Endothelial cell of umbilical vein (primary cell): Measurements from ENCODE around the gene CEBPG. TPM values are rescaled to one million over a fixed set of nuclear protein-coding genes. Genes with fewer than 3 reads are reported as not detected.

ENCODE experiments used
- BruUV-seq: library from RNA; stranded (reverse); fragments of 400-500 nt; replicated peaks from 2 replicates; lab custom pipeline; 2021; lab: Mats Ljungman, UMichigan
- CTCF ChIA-PET: fragments of 300-600, 350-600 bp; sonication (Branson Sonifier 250); formaldehyde crosslinking; loops from one replicate; lab custom pipeline; 2021; ENCODE audit warnings: antibody characterized with exemption, inconsistent platforms; lab: Charles Lee
- POLR2A ChIA-PET: fragments of 300-600, 350-600 bp; sonication (Branson Sonifier 250); formaldehyde crosslinking; loops from one replicate; lab custom pipeline; 2021; ENCODE audit warnings: antibody characterized with exemption, inconsistent platforms; lab: Charles Lee
- DNase-seq: peaks from one replicate; pipeline ENCODE4 v3.0.0-alpha.2; 2011; ENCODE audit warnings: low read depth, low spot score
- FAIRE-seq: peaks from 2 replicates; lab custom pipeline; 2011; peaks lifted over from hg19 to GRCh38; lab: Jason Lieb, UNC
- H2AFZ ChIP-seq: 2 replicates; pipeline ENCODE4 v1.6.0; 2012; ENCODE audit warnings: low read depth, low read length, control low read depth, inconsistent platforms
- H3K27ac ChIP-seq: 2 replicates; pipeline ENCODE4 v1.5.1; 2011; ENCODE audit warnings: low read depth, mild to moderate bottlenecking, control low read depth, low read length, moderate library complexity; ENCODE audit not compliant: insufficient read depth
- H3K27me3 ChIP-seq, 2 experiments: 2 replicates each; pipeline versions ENCODE4 v1.6.0 to v1.6.1; 2011; ENCODE audit warnings: low read length in 2 of 2, mixed read lengths in 1 of 2; ENCODE audit not compliant: control insufficient read depth in 2 of 2, insufficient read depth in 2 of 2
- H3K36me3 ChIP-seq, 2 experiments: 2 replicates in 1 of 2; 3 replicates in 1 of 2; pipeline ENCODE4 v1.5.1; 2011; ENCODE audit warnings: low read length in 2 of 2, mild to moderate bottlenecking in 1 of 2, moderate library complexity in 1 of 2; ENCODE audit not compliant: control insufficient read depth in 2 of 2, insufficient read depth in 2 of 2; ENCODE audit errors: extremely low read depth in 1 of 2
- H3K4me1 ChIP-seq: 3 replicates; pipeline ENCODE4 v1.5.1; 2011; ENCODE audit warnings: mild to moderate bottlenecking, low read length; ENCODE audit not compliant: control insufficient read depth, insufficient read depth; ENCODE audit errors: extremely low read depth
- H3K4me2 ChIP-seq: 2 replicates; pipeline ENCODE4 v1.6.1; 2011; ENCODE audit warnings: low read length, control low read depth, mixed read lengths; ENCODE audit not compliant: insufficient read depth
- H3K4me3 ChIP-seq, 3 experiments: fragments of 200-600 bp in 1 of 3; sonication (generic), shearing (Covaris generic) in 1 of 3; replicated peaks in 1 of 3; 2 replicates each; pipeline ENCODE4 v1.5.1; 2011 to 2016; ENCODE audit warnings: control low read depth in 3 of 3, low read length in 3 of 3, mild to moderate bottlenecking in 2 of 3, inconsistent platforms in 1 of 3, low read depth in 1 of 3, moderate library complexity in 1 of 3; ENCODE audit not compliant: insufficient read depth in 1 of 3
- H3K79me2 ChIP-seq: 2 replicates; pipeline ENCODE4 v1.6.0; 2012; ENCODE audit warnings: low read length, inconsistent platforms; ENCODE audit not compliant: control insufficient read depth, insufficient read depth
- H3K9ac ChIP-seq: replicated peaks from 2 replicates; pipeline ENCODE3; 2011; ENCODE audit warnings: low read length, control low read depth; ENCODE audit not compliant: insufficient read depth; ENCODE audit errors: extremely low read depth
- H3K9me1 ChIP-seq: replicated peaks from 3 replicates; pipeline ENCODE4 v1.6.0; 2011; ENCODE audit warnings: mild to moderate bottlenecking, low read length; ENCODE audit not compliant: control insufficient read depth, insufficient read depth; ENCODE audit errors: extremely low read depth
- H3K9me3 ChIP-seq: replicated peaks from 2 replicates; pipeline ENCODE4 v1.5.1; 2012; ENCODE audit warnings: low read length, inconsistent platforms; ENCODE audit not compliant: control insufficient read depth, insufficient read depth
- H4K20me1 ChIP-seq: replicated peaks from 2 replicates; pipeline ENCODE3; 2011; ENCODE audit warnings: mild to moderate bottlenecking, low read length; ENCODE audit not compliant: control insufficient read depth, insufficient read depth; ENCODE audit errors: extremely low read depth
- CTCF ChIP-seq, 2 donors: IDR thresholded peaks; 1 replicate in 1 of 2; 2 replicates in 1 of 2; pipeline ENCODE4 v1.5.1; 2011; ENCODE audit warnings: low read length in 2 of 2, mild to moderate bottlenecking in 2 of 2, moderate library complexity in 2 of 2, control low read depth in 1 of 2, inconsistent platforms in 1 of 2, low read depth in 1 of 2; ENCODE audit not compliant: insufficient read depth in 1 of 2; ENCODE audit errors: extremely low read depth in 1 of 2
- EZH2 ChIP-seq: IDR thresholded peaks from 2 replicates; pipeline ENCODE4 v1.6.1; 2012; ENCODE audit warnings: borderline replicate concordance, low read depth, mild to moderate bottlenecking, moderate library complexity, low read length, inconsistent platforms; ENCODE audit not compliant: severe bottlenecking
- dilution Hi-C: fragments of 300-500 bp; cut with MboI; formaldehyde crosslinking; loops from one replicate; pipeline ENCODE4 v1.15.0; 2019; ENCODE audit warnings: low sequenced_read_pairs; ENCODE audit not compliant: extremely low pct_ligation_motif_present
- intact Hi-C: fragments of 100-400 bp; cut with micrococcal nuclease; formaldehyde crosslinking; loops from one replicate; pipeline ENCODE4 v1.10.0; 2022
- polyA plus RNA-seq, 4 experiments: library from polyadenylated mRNA; depleted of rRNA in 3 of 4; stranded (reverse) in 3 of 4; unstranded in 1 of 4; fragments of >200 nt; gene quantifications; 2 replicates each; pipeline versions ENCODE4 v1.2.1 to v1.2.3, GENCODE V29; 2011 to 2012; ENCODE audit warnings: missing spikeins in 1 of 4
- total RNA-seq: library from RNA; stranded (reverse); gene quantifications from 2 replicates; pipeline ENCODE4 v1.2.3, GENCODE V29; 2021

The CEBPG gene
- total and polyA plus RNA-seq, 2 donors (not counting 3 experiments of a cell fraction or from before 2014, with no cell fraction given) = 10.2 to 24.6 TPM

DNA sequence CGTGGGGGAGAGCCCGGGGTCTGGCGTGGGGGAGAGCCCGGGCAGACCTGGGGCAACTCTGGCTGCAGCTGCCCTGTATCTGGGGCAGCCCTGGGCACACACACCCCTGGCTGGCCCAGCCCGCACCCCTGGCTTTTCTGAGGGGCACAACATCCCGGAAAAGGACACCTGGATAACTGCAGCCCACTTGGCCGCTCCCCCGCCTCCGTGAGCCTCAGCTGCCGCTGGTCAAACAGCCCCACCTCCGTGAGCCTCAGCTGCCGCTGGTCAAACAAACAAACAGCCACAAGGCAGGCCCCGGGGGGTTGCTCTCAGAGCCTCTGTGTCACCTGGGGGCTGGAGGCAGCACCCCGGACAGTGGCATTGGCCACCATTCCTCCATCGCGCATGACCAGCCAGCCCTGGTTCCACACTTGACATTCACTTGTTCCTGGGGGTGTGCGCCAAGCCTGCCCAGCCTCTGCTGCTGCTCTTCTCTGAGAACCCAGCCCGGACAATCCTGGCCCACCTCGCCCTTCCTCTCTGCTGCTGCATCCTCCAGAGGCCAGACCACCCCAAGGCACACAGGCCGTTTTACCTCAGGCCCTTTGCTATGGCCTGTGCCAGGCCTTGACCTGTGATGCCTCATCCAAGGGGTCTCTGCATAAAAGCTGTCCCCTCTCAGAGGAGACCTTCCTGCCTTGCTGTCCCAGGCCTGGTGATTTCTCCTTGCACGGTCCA, 19.9 kb downstream of the CEBPG start:
- Histone ChIP-seq H2AFZ (no peak overlapping the region), H3K9me1 (no peaks in the 10 kb centered on the region), H3K4me2 (no peak overlapping the region), H3K27ac (no peak overlapping the region), H3K4me1 (peaks cover 19% of the 10 kb centered on the region), H3K79me2 (no peaks in the 10 kb centered on the region), H3K36me3 (no peaks in the 10 kb centered on the region), H3K27me3 (no peaks in the 10 kb centered on the region), H3K9ac (no peak overlapping the region), H3K4me3 (no peak overlapping the region), H4K20me1 (no peaks in the 10 kb centered on the region), H3K9me3 (no peaks in the 10 kb centered on the region)
- ChIA-PET POLR2A (no interaction called here), CTCF (interaction anchor here (1.4 to 3.6 kb wide), 4 partner anchors 9 to 158 kb away, joined by 6 to 17 read pairs (median 10); no protein-coding TSS in a partner anchor)
- no peak for DNase-seq
- no peak for TF ChIP-seq EZH2
- no peak for FAIRE-seq
- dilution Hi-C loops = no loop called here
- intact Hi-C loops = loop anchor here (2.0 kb wide), 1 partner anchor 17 kb away; no protein-coding TSS in a partner anchor
- BruUV-seq = no TSS peak

- Histone ChIP-seq H3K4me2 (no peak overlapping the region), H3K4me1 (peaks cover 19% of the 10 kb centered on the region), H4K20me1 (no peaks in the 10 kb centered on the region), H3K4me3 (no peak overlapping the region), H3K79me2 (no peaks in the 10 kb centered on the region), H3K36me3 (no peaks in the 10 kb centered on the region), H3K9me1 (no peaks in the 10 kb centered on the region), H2AFZ (no peak overlapping the region), H3K9me3 (no peaks in the 10 kb centered on the region), H3K9ac (no peak overlapping the region), H3K27me3 (no peaks in the 10 kb centered on the region), H3K27ac (no peak overlapping the region)
- intact Hi-C loops (loop anchor here (2.0 kb wide), 1 partner anchor 17 kb away; no protein-coding TSS in a partner anchor), dilution Hi-C loops (no loop called here)
- TF ChIP-seq CTCF (IDR thresholded peaks at IDR 0.05; ENCODE audit: extremely low read depth in 1 of 2, insufficient read depth in 1 of 2, low read depth in 1 of 2, low read length in 2 of 2) = no peak
- CTCF ChIA-PET = interaction anchor here (0.6 to 3.6 kb wide), 6 partner anchors 10 to 158 kb away, joined by 3 to 17 read pairs (median 8); partner anchors contain the start of gene CEBPG
- DNase-seq = no peak
- no TSS peak for BruUV-seq
- no peak for FAIRE-seq
- POLR2A ChIA-PET = no interaction called here
Measured at GRCh38 chr19:33394006-33394722, 20.7 kb downstream of the CEBPG start.
